H4 (cell line): ENCODE data around the gene CABP1. TPM values are rescaled to one million over a fixed set of nuclear protein-coding genes. Genes with fewer than 3 reads are reported as not detected.
"Not testable (repeated sequence)": the region's sequence is repeated elsewhere in the genome, so short reads cannot be mapped to it uniquely, and the experiment has no call there.

Experiments
- DNase-seq: peaks from one replicate; pipeline ENCODE4 v3.0.0-alpha.2; 2015; ENCODE audit warnings: low spot score
- total RNA-seq: library from RNA; depleted of rRNA; stranded (reverse); fragments of >200 nt; shearing (Covaris generic); gene quantifications from 2 replicates; pipeline ENCODE4 v1.2.3, GENCODE V29; 2014

Gene CABP1
- total RNA-seq, 1 experiment from 2014 or later, result not detected

- no peak for DNase-seq
Measured at GRCh38 chr12:120668091-120668867, 27.9 kb downstream of the CABP1 start.

- DNase-seq, result no peak
Measured at GRCh38 chr12:120668868-120669840, 28.7 kb downstream of the CABP1 start.

- DNase-seq, result not testable (repeated sequence)
Measured at GRCh38 chr12:120670237-120670636, 29.8 kb downstream of the CABP1 start.

- DNase-seq, result no peak
Measured at GRCh38 chr12:120670667-120671066, 30.2 kb downstream of the CABP1 start.

GRCh38 chr12:120674097-120674636, 33.7 kb downstream of the CABP1 start:
- DNase-seq, result no peak

- DNase-seq, result peak; percentile 31
Measured at GRCh38 chr12:120677765-120678473, 37.5 kb downstream of the CABP1 start.

- no peak for DNase-seq
Measured at GRCh38 chr12:120678572-120678971, 38.1 kb downstream of the CABP1 start.

- no peak for DNase-seq
Measured at GRCh38 chr12:120680165-120680738, 39.8 kb downstream of the CABP1 start.

- DNase-seq, result no peak
Measured at GRCh38 chr12:120684523-120684932, 44.1 kb downstream of the CABP1 start.

- DNase-seq, result no peak
Measured at GRCh38 chr12:120685522-120685921, 45.1 kb downstream of the CABP1 start.

- peak; percentile 98 for DNase-seq
Measured at GRCh38 chr12:120686151-120686689, 45.8 kb downstream of the CABP1 start.

- peak; percentile 96 for DNase-seq
Measured at GRCh38 chr12:120686690-120687577, 46.5 kb downstream of the CABP1 start, which contains the start of gene MLEC. TSS of gene MLEC (plus strand) at chr12:120687149. CDS start at chr12:120687297, 148 bp downstream.

- no peak for DNase-seq
Measured at GRCh38 chr12:120687578-120688289, 47.3 kb downstream of the CABP1 start.

GRCh38 chr12:120688527-120689071, 48.2 kb downstream of the CABP1 start:
- DNase-seq, result no peak

- DNase-seq, result no peak
Measured at GRCh38 chr12:120689397-120690082, 49.1 kb downstream of the CABP1 start.

GRCh38 chr12:120690083-120690450, 49.6 kb downstream of the CABP1 start:
- DNase-seq, result no peak

- DNase-seq, result no peak
Measured at GRCh38 chr12:120690978-120691377, 50.6 kb downstream of the CABP1 start.

GRCh38 chr12:120692524-120693033, 52.2 kb downstream of the CABP1 start:
- peak; percentile 50 for DNase-seq
